ENCODE results near the gene C16orf95. TPM values are rescaled to one million over a fixed set of nuclear protein-coding genes. Genes with fewer than 3 reads are reported as not detected.
A peak's percentile ranks its signal among the peaks of the same experiment; 100 is the strongest.

Gene C16orf95
- 1 to 10 TPM in 2 of 3 donors, not detected in 1; 2.0 to 3.8 TPM for total RNA-seq

- TF ChIP-seq CTCF (IDR thresholded peaks at IDR 0.05) (peak in 2 of 3 donors; percentile 49 to 54), POLR2AphosphoS5 (IDR thresholded peaks at IDR 0.05) (peak; percentile 85 to 95 (median 91)), POLR2A (IDR thresholded peaks at IDR 0.05) (peak; percentile 89)
- peak within 1 kb of the TSS; percentile 93 to 98 (median 94) for H3K4me3 ChIP-seq
- intact Hi-C loops (cut with DNase I; ENCODE audit: low total_unique reads): no loop called here
- DNase-seq (ENCODE audit: low spot score in 2 of 2): peak; percentile 95 to 98
- H3K9me3 ChIP-seq: no peaks in the 10 kb centered on the region
- no peaks in the 10 kb centered on the region for H3K27me3 ChIP-seq
- no peaks in the 10 kb centered on the region for H3K36me3 ChIP-seq
- H3K4me1 ChIP-seq: no peaks in the 10 kb centered on the region
- peak within 1 kb of the TSS; percentile 92 to 95 for H3K27ac ChIP-seq
Observed at GRCh38 chr16:87316923-87317749, at the start of gene C16orf95. Gene C16orf95, minus strand, starts transcription at chr16:87317392. Its CDS starts 150 bp downstream, at chr16:87317242.

GRCh38 chr16:87366930-87367329 lies 49.7 kb upstream of the C16orf95 start:
- Histone ChIP-seq H3K36me3 (no peaks in the 10 kb centered on the region), H3K4me3 (no peak overlapping the region), H3K4me1 (peaks cover 4 to 6% of the 10 kb centered on the region in 2 donors), H3K27me3 (no peaks in the 10 kb centered on the region), H3K9me3 (no peaks in the 10 kb centered on the region), H3K27ac (no peak overlapping the region)
- intact Hi-C loops (cut with DNase I; ENCODE audit: low total_unique reads): no loop called here
- no peak for DNase-seq (ENCODE audit: low spot score in 2 of 2)
- no peak for TF ChIP-seq POLR2A (IDR thresholded peaks at IDR 0.05)
- TF ChIP-seq CTCF (IDR thresholded peaks at IDR 0.05): no peak
- TF ChIP-seq POLR2AphosphoS5 (IDR thresholded peaks at IDR 0.05): no peak

GRCh38 chr16:87366288-87366687 lies 49.1 kb upstream of the C16orf95 start:
- Histone ChIP-seq H3K9me3 (no peaks in the 10 kb centered on the region), H3K36me3 (no peaks in the 10 kb centered on the region), H3K4me1 (peaks cover 4 to 6% of the 10 kb centered on the region in 2 donors), H3K27ac (no peak overlapping the region), H3K4me3 (no peak overlapping the region), H3K27me3 (no peaks in the 10 kb centered on the region)
- no peak for DNase-seq (ENCODE audit: low spot score in 2 of 2)
- TF ChIP-seq CTCF (IDR thresholded peaks at IDR 0.05): no peak
- TF ChIP-seq POLR2A (IDR thresholded peaks at IDR 0.05): no peak
- TF ChIP-seq POLR2AphosphoS5 (IDR thresholded peaks at IDR 0.05): no peak
- intact Hi-C loops (cut with DNase I; ENCODE audit: low total_unique reads): no loop called here

GRCh38 chr16:87365021-87365713 lies 48.0 kb upstream of the C16orf95 start:
- Histone ChIP-seq H3K36me3 (no peaks in the 10 kb centered on the region), H3K4me3 (no peak overlapping the region), H3K27me3 (no peaks in the 10 kb centered on the region), H3K4me1 (peaks cover 0 to 2% of the 10 kb centered on the region in 2 donors), H3K27ac (no peak overlapping the region), H3K9me3 (no peaks in the 10 kb centered on the region)
- DNase-seq (ENCODE audit: low spot score in 2 of 2): no peak
- intact Hi-C loops (cut with DNase I; ENCODE audit: low total_unique reads): no loop called here
- no peak for TF ChIP-seq CTCF (IDR thresholded peaks at IDR 0.05)
- no peak for TF ChIP-seq POLR2AphosphoS5 (IDR thresholded peaks at IDR 0.05)
- TF ChIP-seq POLR2A (IDR thresholded peaks at IDR 0.05): no peak
